K562 (cell line): ENCODE measurements around the gene NPTXR. TPM values are rescaled to one million over a fixed set of nuclear protein-coding genes. Genes with fewer than 3 reads are reported as not detected.

Experiments
- CAMTA2 ChIP-seq: fragments of 250-450 bp; sonication (Bioruptor Pico); conservative IDR thresholded peaks from 2 replicates; pipeline ENCODE4 v1.5.1; 2022
- CBX3 ChIP-seq, 2 experiments: IDR thresholded peaks; 1 replicate in 1 of 2; 2 replicates in 1 of 2; pipeline ENCODE4 v1.6.1; 2012; ENCODE audit warnings: inconsistent platforms in 2 of 2, low read length in 2 of 2, borderline replicate concordance in 1 of 2, control low read depth in 1 of 2
- CBX5 ChIP-seq: IDR thresholded peaks from 2 replicates; pipeline ENCODE4 v1.6.1; 2014; ENCODE audit warnings: low read depth, borderline replicate concordance
- PYGO2 ChIP-seq: fragments of 450-650 bp; IDR thresholded peaks from 2 replicates; pipeline ENCODE4 v1.6.1; 2016; ENCODE audit warnings: mild to moderate bottlenecking, missing genetic modification characterization, moderate library complexity, missing compliant biosample characterization
- RBM15 ChIP-seq: fragments of 200-400 bp; formaldehyde crosslinking; IDR thresholded peaks from 2 replicates; pipeline ENCODE4 v1.6.1; 2018; ENCODE audit warnings: mild to moderate bottlenecking, low read length, moderate library complexity; ENCODE audit not compliant: insufficient read depth
- TRIM28 ChIP-seq: fragments of 450-650 bp; IDR thresholded peaks from 2 replicates; pipeline ENCODE4 v1.6.1; 2017
- polyA plus RNA-seq, 8 experiments: library from polyadenylated mRNA; depleted of rRNA in 4 of 8; stranded (reverse) in 5 of 8; unstranded in 3 of 8; fragments of >200 nt; fragmentation: Nextera tagmentation in 2 of 8; fragmentation: Illumina TruSeq in 1 of 8; extraction: Ambion mirVana in 2 of 8; extraction: Trizol in 1 of 8; gene quantifications; 2 replicates each; pipeline versions ENCODE4 v1.2.1 to v1.2.3, GENCODE V29; 2011 to 2014; ENCODE audit warnings: inconsistent platforms in 1 of 8, missing spikeins in 1 of 8
- total RNA-seq, 7 experiments: library from RNA; depleted of rRNA in 6 of 7; stranded (reverse); fragments of >200 nt in 6 of 7; fragmentation: Illumina TruSeq in 2 of 7; extraction: Trizol in 2 of 7; gene quantifications; 2 replicates each; pipeline versions ENCODE4 v1.2.1 to v1.2.3, GENCODE V29; 2011 to 2021; ENCODE audit warnings: low replicate concordance in 1 of 7
- TF ChIP-seq, protein P1 (sequence below), 2 experiments: fragments of 450-650 bp in 1 of 2; sonication (generic) in 1 of 2; formaldehyde crosslinking in 1 of 2; IDR thresholded peaks; 2 replicates each; pipeline versions ENCODE4 v1.7.1 to v1.9.0; 2016 to 2022; ENCODE audit warnings: inconsistent platforms in 1 of 2, mild to moderate bottlenecking in 1 of 2, missing genetic modification reagents in 1 of 2
- TF ChIP-seq, protein P2 (sequence below): fragments of 450-650 bp; IDR thresholded peaks from one replicate; pipeline ENCODE4 v1.6.1; 2018; ENCODE audit warnings: mild to moderate bottlenecking, moderate library complexity; ENCODE audit not compliant: partially characterized antibody
- TF ChIP-seq, protein P3 (sequence below): fragments of 450-650 bp; formaldehyde crosslinking; IDR thresholded peaks from 2 replicates; pipeline ENCODE4 v1.4.0; 2022; ENCODE audit warnings: missing genetic modification characterization

The NPTXR gene
- total and polyA plus RNA-seq, 9 of the 15 experiments (the other 6 are each of a cell fraction or from before 2014, with no cell fraction given): 0.01 to 3.1 (median 1.1) TPM

DNA sequence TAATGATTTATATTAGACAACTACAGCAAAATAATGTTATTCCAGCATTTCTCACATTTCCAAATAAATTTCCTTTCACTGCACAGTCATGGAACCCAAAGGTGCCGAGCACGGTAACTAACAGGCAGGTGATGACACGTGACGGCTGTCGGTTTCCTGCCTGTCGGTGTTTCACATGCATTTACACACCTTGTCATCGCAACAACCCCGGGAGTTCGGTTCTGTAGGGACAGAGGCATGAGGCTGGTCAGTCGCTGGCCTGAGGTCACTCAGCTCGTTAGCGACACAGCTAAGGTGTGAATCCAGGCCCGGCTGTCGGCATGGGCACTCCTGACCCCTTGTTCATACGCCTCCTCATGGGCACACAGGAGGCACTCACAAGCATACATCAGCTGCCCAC, 59.8 kb downstream of the NPTXR start (continued):
- TF ChIP-seq, protein P1, sequence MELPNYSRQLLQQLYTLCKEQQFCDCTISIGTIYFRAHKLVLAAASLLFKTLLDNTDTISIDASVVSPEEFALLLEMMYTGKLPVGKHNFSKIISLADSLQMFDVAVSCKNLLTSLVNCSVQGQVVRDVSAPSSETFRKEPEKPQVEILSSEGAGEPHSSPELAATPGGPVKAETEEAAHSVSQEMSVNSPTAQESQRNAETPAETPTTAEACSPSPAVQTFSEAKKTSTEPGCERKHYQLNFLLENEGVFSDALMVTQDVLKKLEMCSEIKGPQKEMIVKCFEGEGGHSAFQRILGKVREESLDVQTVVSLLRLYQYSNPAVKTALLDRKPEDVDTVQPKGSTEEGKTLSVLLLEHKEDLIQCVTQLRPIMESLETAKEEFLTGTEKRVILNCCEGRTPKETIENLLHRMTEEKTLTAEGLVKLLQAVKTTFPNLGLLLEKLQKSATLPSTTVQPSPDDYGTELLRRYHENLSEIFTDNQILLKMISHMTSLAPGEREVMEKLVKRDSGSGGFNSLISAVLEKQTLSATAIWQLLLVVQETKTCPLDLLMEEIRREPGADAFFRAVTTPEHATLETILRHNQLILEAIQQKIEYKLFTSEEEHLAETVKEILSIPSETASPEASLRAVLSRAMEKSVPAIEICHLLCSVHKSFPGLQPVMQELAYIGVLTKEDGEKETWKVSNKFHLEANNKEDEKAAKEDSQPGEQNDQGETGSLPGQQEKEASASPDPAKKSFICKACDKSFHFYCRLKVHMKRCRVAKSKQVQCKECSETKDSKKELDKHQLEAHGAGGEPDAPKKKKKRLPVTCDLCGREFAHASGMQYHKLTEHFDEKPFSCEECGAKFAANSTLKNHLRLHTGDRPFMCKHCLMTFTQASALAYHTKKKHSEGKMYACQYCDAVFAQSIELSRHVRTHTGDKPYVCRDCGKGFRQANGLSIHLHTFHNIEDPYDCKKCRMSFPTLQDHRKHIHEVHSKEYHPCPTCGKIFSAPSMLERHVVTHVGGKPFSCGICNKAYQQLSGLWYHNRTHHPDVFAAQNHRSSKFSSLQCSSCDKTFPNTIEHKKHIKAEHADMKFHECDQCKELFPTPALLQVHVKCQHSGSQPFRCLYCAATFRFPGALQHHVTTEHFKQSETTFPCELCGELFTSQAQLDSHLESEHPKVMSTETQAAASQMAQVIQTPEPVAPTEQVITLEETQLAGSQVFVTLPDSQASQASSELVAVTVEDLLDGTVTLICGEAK (IDR thresholded peaks at IDR 0.05): no peak
- TF ChIP-seq, protein P1 (CRISPR knock-in tag; IDR thresholded peaks at IDR 0.05): no peak
- no peak for TF ChIP-seq TRIM28
- TF ChIP-seq RBM15: no peak
- TF ChIP-seq, protein P2, sequence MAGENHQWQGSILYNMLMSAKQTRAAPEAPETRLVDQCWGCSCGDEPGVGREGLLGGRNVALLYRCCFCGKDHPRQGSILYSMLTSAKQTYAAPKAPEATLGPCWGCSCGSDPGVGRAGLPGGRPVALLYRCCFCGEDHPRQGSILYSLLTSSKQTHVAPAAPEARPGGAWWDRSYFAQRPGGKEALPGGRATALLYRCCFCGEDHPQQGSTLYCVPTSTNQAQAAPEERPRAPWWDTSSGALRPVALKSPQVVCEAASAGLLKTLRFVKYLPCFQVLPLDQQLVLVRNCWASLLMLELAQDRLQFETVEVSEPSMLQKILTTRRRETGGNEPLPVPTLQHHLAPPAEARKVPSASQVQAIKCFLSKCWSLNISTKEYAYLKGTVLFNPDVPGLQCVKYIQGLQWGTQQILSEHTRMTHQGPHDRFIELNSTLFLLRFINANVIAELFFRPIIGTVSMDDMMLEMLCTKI: no peak
- TF ChIP-seq CAMTA2 (CRISPR knock-in tag): no peak
- TF ChIP-seq, protein P3, sequence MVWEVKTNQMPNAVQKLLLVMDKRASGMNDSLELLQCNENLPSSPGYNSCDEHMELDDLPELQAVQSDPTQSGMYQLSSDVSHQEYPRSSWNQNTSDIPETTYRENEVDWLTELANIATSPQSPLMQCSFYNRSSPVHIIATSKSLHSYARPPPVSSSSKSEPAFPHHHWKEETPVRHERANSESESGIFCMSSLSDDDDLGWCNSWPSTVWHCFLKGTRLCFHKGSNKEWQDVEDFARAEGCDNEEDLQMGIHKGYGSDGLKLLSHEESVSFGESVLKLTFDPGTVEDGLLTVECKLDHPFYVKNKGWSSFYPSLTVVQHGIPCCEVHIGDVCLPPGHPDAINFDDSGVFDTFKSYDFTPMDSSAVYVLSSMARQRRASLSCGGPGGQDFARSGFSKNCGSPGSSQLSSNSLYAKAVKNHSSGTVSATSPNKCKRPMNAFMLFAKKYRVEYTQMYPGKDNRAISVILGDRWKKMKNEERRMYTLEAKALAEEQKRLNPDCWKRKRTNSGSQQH (CRISPR knock-in tag): no peak
- TF ChIP-seq PYGO2 (tag): no peak
- no peak for TF ChIP-seq CBX3 (IDR thresholded peaks at IDR 0.05; ENCODE audit: borderline replicate concordance in 1 of 2, low read length in 2 of 2)
- TF ChIP-seq CBX5: no peak
